Effector memory CD4-positive, alpha-beta T cell (primary cell): Measurements from ENCODE around the gene FAM72B.
"Not testable (repeated sequence)": the region's sequence is repeated elsewhere in the genome, so short reads cannot be mapped to it uniquely, and the experiment has no call there.

Experiments
- DNase-seq, 3 donors: peaks; one replicate each; pipeline ENCODE4 v3.0.0-alpha.2; 2020
- H3K27ac ChIP-seq: 2 replicates; pipeline ENCODE4 v1.7.0; 2013; ENCODE audit warnings: mild to moderate bottlenecking, low read length, moderate library complexity; ENCODE audit not compliant: insufficient read depth, poor library complexity, severe bottlenecking
- H3K27me3 ChIP-seq: replicated peaks from 2 replicates; pipeline ENCODE4 v1.7.0; 2013; ENCODE audit warnings: mild to moderate bottlenecking, low read length; ENCODE audit not compliant: insufficient read depth, control insufficient read depth, poor library complexity, severe bottlenecking
- H3K36me3 ChIP-seq: 2 replicates; pipeline ENCODE4 v1.7.0; 2013; ENCODE audit warnings: mild to moderate bottlenecking, low read length, moderate library complexity; ENCODE audit not compliant: control insufficient read depth, insufficient read depth
- H3K4me1 ChIP-seq: 2 replicates; pipeline ENCODE4 v1.7.0; 2013; ENCODE audit warnings: low read length, mild to moderate bottlenecking; ENCODE audit not compliant: control insufficient read depth, insufficient read depth, poor library complexity, severe bottlenecking
- H3K4me3 ChIP-seq: 2 replicates; pipeline ENCODE4 v1.7.0; 2013; ENCODE audit warnings: low read length, low read depth, mild to moderate bottlenecking; ENCODE audit not compliant: insufficient read depth, poor library complexity, severe bottlenecking
- H3K9me3 ChIP-seq: 2 replicates; pipeline ENCODE4 v1.7.0; 2013; ENCODE audit warnings: mild to moderate bottlenecking, low read length, moderate library complexity; ENCODE audit not compliant: control insufficient read depth

Gene FAM72B

GRCh38 chr1:121215699-121216417, 31.7 kb upstream of the FAM72B start:
- not testable (repeated sequence) for H3K4me1 ChIP-seq, DNase-seq, H3K9me3 ChIP-seq, H3K36me3 ChIP-seq, H3K4me3 ChIP-seq, H3K27ac ChIP-seq, H3K27me3 ChIP-seq

GRCh38 chr1:121214544-121215156, 30.5 kb upstream of the FAM72B start:
- H3K36me3 ChIP-seq, H3K4me1 ChIP-seq, H3K4me3 ChIP-seq, DNase-seq, H3K27me3 ChIP-seq, H3K27ac ChIP-seq, H3K9me3 ChIP-seq: not testable (repeated sequence)

- H3K27me3 ChIP-seq, H3K27ac ChIP-seq, H3K4me3 ChIP-seq, H3K4me1 ChIP-seq, H3K9me3 ChIP-seq, H3K36me3 ChIP-seq, DNase-seq: not testable (repeated sequence)
Observed at GRCh38 chr1:121213491-121213890, 29.4 kb upstream of the FAM72B start.

- H3K4me3 ChIP-seq, DNase-seq, H3K27ac ChIP-seq, H3K9me3 ChIP-seq, H3K36me3 ChIP-seq, H3K4me1 ChIP-seq, H3K27me3 ChIP-seq: not testable (repeated sequence)
Observed at GRCh38 chr1:121210778-121211177, 26.6 kb upstream of the FAM72B start.

GRCh38 chr1:121208375-121208774, 24.2 kb upstream of the FAM72B start:
- not testable (repeated sequence) for H3K36me3 ChIP-seq, H3K9me3 ChIP-seq, H3K4me1 ChIP-seq, H3K4me3 ChIP-seq, H3K27ac ChIP-seq, DNase-seq, H3K27me3 ChIP-seq

- H3K4me1 ChIP-seq, H3K9me3 ChIP-seq, H3K36me3 ChIP-seq, DNase-seq, H3K4me3 ChIP-seq, H3K27me3 ChIP-seq, H3K27ac ChIP-seq: not testable (repeated sequence)
Observed at GRCh38 chr1:121207328-121207727, 23.2 kb upstream of the FAM72B start.

- not testable (repeated sequence) for H3K9me3 ChIP-seq, H3K36me3 ChIP-seq, DNase-seq, H3K4me1 ChIP-seq, H3K4me3 ChIP-seq, H3K27ac ChIP-seq, H3K27me3 ChIP-seq
Observed at GRCh38 chr1:121205786-121206711, 21.9 kb upstream of the FAM72B start.

GRCh38 chr1:121202986-121203385, 18.8 kb upstream of the FAM72B start:
- H3K36me3 ChIP-seq, H3K27me3 ChIP-seq, H3K4me3 ChIP-seq, H3K9me3 ChIP-seq, DNase-seq, H3K4me1 ChIP-seq, H3K27ac ChIP-seq: not testable (repeated sequence)

GRCh38 chr1:121200985-121201981, 17.1 kb upstream of the FAM72B start:
- H3K27ac ChIP-seq, H3K4me3 ChIP-seq, H3K4me1 ChIP-seq, H3K27me3 ChIP-seq, H3K36me3 ChIP-seq, H3K9me3 ChIP-seq, DNase-seq: not testable (repeated sequence)
